ENCODE measurements around the gene MGME1.

DNA sequence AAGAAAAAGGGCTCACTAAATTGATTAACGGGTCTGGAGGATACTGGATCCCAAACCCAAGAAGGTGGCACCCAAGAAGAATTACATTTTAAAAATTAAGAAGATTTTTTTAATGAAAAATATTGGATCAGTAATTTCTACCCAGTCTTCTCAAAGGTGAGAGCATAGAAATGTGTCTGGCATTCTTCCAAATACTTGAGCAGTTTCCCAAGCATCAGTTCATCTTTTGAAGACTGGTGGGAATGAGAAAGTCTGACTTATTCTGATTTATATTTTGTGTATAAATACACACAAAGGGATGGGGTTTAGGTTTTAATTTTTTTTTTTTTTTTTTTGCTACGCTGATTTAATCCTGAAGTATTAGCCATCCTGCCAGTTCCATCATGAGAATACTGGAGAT is 3.3 kb downstream of the MGME1 start:
- no peak for TF ChIP-seq POLR2A (IDR thresholded peaks at IDR 0.05)
- TF ChIP-seq, protein P1, sequence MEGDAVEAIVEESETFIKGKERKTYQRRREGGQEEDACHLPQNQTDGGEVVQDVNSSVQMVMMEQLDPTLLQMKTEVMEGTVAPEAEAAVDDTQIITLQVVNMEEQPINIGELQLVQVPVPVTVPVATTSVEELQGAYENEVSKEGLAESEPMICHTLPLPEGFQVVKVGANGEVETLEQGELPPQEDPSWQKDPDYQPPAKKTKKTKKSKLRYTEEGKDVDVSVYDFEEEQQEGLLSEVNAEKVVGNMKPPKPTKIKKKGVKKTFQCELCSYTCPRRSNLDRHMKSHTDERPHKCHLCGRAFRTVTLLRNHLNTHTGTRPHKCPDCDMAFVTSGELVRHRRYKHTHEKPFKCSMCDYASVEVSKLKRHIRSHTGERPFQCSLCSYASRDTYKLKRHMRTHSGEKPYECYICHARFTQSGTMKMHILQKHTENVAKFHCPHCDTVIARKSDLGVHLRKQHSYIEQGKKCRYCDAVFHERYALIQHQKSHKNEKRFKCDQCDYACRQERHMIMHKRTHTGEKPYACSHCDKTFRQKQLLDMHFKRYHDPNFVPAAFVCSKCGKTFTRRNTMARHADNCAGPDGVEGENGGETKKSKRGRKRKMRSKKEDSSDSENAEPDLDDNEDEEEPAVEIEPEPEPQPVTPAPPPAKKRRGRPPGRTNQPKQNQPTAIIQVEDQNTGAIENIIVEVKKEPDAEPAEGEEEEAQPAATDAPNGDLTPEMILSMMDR (IDR thresholded peaks at IDR 0.05) = no peak

Data from uterus (tissue), 2 donors.